Hair follicle dermal papilla cell (primary cell): ENCODE data around the gene SLC34A3. TPM values are rescaled to one million over a fixed set of nuclear protein-coding genes. Genes with fewer than 3 reads are reported as not detected.

ENCODE experiments used
- total RNA-seq: library from RNA; depleted of rRNA; stranded (reverse); fragments of >200 nt; gene quantifications from 2 replicates; pipeline ENCODE4 v1.2.3, GENCODE V29; 2012

SLC34A3 gene
- total RNA-seq, 1 donor: under 0.01 TPM

Other genes starting within 250 kb of the SLC34A3 start
- 2.4 and 3.5 TPM in 2 replicates for gene LCNL1, start 247.9 kb upstream of the SLC34A3 start, total RNA-seq
- 7.3 and 8.5 TPM in 2 replicates for gene PAXX, start 238.5 kb upstream of the SLC34A3 start, total RNA-seq
- 0.32 and 2.4 TPM in 2 replicates for gene CLIC3, start 234.3 kb upstream of the SLC34A3 start, total RNA-seq
- gene ABCA2, start 202.7 kb upstream of the SLC34A3 start, total RNA-seq: 11.9 and 15.1 TPM in 2 replicates
- gene FUT7, start 198.8 kb upstream of the SLC34A3 start, total RNA-seq: not detected in 2 replicates
- 4.7 and 6.9 TPM in 2 replicates for gene NPDC1, start 184.7 kb upstream of the SLC34A3 start, total RNA-seq
- not detected in 2 replicates for gene ENTPD2, start 176.8 kb upstream of the SLC34A3 start, total RNA-seq
- 1.6 and 1.8 TPM in 2 replicates for gene SAPCD2, start 160.3 kb upstream of the SLC34A3 start, total RNA-seq
- 32.5 and 40.4 TPM in 2 replicates for gene UAP1L1, start 153.4 kb upstream of the SLC34A3 start, total RNA-seq
- gene MAN1B1, start 143.9 kb upstream of the SLC34A3 start, total RNA-seq: 81.1 and 82.9 TPM in 2 replicates
- gene DPP7, start 116.2 kb upstream of the SLC34A3 start, total RNA-seq: 68.4 and 81.5 TPM in 2 replicates
- gene GRIN1, start 91.7 kb upstream of the SLC34A3 start, total RNA-seq: 0.12 TPM in 1 of 2 replicates, not detected in the other
- not detected in 2 replicates for gene LRRC26, start 60.9 kb upstream of the SLC34A3 start, total RNA-seq
- not detected in 2 replicates for gene TMEM210, start 58.8 kb upstream of the SLC34A3 start, total RNA-seq
- gene ANAPC2, start 42.3 kb upstream of the SLC34A3 start, total RNA-seq: 23.5 and 23.8 TPM in 2 replicates
- gene SSNA1, start 42.2 kb upstream of the SLC34A3 start, total RNA-seq: 46.1 and 55.9 TPM in 2 replicates
- gene TPRN, start 30.2 kb upstream of the SLC34A3 start, total RNA-seq: 8.9 and 9.4 TPM in 2 replicates
- 32.1 and 32.4 TPM in 2 replicates for gene TMEM203, start 25.3 kb upstream of the SLC34A3 start, total RNA-seq
- 5.1 and 6.8 TPM in 2 replicates for gene NDOR1, start 25.2 kb upstream of the SLC34A3 start, total RNA-seq
- gene RNF208, start 8.7 kb upstream of the SLC34A3 start, total RNA-seq: 0.16 and 0.85 TPM in 2 replicates
- 0.32 and 0.73 TPM in 2 replicates for gene CYSRT1, start 5.7 kb upstream of the SLC34A3 start, total RNA-seq
- 0.16 TPM in 1 of 2 replicates, not detected in the other for gene RNF224, start 3.4 kb upstream of the SLC34A3 start, total RNA-seq
- gene TUBB4B, start 10.4 kb downstream of the SLC34A3 start, total RNA-seq: 123 and 132 TPM in 2 replicates
- not detected in 2 replicates for gene STPG3, start 20.4 kb downstream of the SLC34A3 start, total RNA-seq
- 56.8 and 59.1 TPM in 2 replicates for gene NELFB, start 24.4 kb downstream of the SLC34A3 start, total RNA-seq
- 4.9 and 6.8 TPM in 2 replicates for gene TOR4A, start 46.8 kb downstream of the SLC34A3 start, total RNA-seq
- not detected in 2 replicates for gene NRARP, start 71.4 kb downstream of the SLC34A3 start, total RNA-seq
- 8.1 and 13.5 TPM in 2 replicates for gene EXD3, start 192.3 kb downstream of the SLC34A3 start, total RNA-seq
- 0.49 and 0.65 TPM in 2 replicates for gene NOXA1, start 192.5 kb downstream of the SLC34A3 start, total RNA-seq
- gene ENTPD8, start 210.5 kb downstream of the SLC34A3 start, total RNA-seq: not detected in 2 replicates
- gene NSMF, start 228.4 kb downstream of the SLC34A3 start, total RNA-seq: 34.6 and 39.1 TPM in 2 replicates